DMS 273 (cell line): ENCODE results near the gene EP400.

Experiments used
- DNase-seq: peaks from one replicate; lab custom pipeline; 2025; ENCODE audit not compliant: unreplicated experiment; lab: John Stamatoyannopoulos, UW

Gene EP400, protein sequence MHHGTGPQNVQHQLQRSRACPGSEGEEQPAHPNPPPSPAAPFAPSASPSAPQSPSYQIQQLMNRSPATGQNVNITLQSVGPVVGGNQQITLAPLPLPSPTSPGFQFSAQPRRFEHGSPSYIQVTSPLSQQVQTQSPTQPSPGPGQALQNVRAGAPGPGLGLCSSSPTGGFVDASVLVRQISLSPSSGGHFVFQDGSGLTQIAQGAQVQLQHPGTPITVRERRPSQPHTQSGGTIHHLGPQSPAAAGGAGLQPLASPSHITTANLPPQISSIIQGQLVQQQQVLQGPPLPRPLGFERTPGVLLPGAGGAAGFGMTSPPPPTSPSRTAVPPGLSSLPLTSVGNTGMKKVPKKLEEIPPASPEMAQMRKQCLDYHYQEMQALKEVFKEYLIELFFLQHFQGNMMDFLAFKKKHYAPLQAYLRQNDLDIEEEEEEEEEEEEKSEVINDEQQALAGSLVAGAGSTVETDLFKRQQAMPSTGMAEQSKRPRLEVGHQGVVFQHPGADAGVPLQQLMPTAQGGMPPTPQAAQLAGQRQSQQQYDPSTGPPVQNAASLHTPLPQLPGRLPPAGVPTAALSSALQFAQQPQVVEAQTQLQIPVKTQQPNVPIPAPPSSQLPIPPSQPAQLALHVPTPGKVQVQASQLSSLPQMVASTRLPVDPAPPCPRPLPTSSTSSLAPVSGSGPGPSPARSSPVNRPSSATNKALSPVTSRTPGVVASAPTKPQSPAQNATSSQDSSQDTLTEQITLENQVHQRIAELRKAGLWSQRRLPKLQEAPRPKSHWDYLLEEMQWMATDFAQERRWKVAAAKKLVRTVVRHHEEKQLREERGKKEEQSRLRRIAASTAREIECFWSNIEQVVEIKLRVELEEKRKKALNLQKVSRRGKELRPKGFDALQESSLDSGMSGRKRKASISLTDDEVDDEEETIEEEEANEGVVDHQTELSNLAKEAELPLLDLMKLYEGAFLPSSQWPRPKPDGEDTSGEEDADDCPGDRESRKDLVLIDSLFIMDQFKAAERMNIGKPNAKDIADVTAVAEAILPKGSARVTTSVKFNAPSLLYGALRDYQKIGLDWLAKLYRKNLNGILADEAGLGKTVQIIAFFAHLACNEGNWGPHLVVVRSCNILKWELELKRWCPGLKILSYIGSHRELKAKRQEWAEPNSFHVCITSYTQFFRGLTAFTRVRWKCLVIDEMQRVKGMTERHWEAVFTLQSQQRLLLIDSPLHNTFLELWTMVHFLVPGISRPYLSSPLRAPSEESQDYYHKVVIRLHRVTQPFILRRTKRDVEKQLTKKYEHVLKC (N-terminal part only)

DNA sequence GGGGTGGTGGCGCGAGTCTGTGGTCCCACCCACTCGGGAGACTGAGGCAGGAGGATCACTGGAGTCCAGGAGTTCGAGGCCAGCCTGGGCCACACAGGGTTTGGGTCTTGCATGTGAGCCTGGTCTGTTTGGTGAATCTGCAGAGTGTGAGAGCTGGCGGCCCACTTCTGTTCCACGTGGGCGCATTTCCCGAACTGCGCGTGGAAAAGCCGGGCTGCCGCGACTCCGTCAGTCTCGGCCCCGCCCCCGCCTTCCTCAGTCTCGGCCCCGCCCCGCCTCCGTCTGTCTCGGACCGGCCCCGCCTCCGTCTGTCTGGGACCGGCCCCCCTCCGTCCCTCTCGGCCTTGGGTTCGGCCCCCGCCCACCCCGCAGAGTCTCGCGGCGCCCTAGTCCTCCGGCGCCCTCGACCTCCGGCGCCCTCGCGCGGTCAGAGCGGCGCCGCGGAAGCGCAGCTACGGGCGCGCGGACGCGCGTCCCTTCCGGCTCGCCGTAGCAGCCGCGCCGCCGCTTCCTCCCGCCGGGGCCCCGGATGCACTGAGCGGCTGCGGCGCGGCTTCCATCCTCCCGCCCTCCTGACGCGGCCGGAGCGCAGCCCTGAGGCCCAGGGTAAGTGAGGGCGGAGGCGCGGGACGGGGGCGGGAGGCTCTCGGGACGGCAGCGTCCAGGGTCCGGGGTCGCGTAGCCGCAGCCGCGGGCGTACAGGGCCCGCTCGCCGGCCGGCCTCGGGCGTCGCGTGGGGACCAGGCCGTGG is at the start of gene EP400:
EP400 (plus strand) TSS at position 512 of the 751 bp plus-strand sequence. CDS start 10,678 bp downstream, outside the sequence.
- peak; percentile 96 for DNase-seq

DNA sequence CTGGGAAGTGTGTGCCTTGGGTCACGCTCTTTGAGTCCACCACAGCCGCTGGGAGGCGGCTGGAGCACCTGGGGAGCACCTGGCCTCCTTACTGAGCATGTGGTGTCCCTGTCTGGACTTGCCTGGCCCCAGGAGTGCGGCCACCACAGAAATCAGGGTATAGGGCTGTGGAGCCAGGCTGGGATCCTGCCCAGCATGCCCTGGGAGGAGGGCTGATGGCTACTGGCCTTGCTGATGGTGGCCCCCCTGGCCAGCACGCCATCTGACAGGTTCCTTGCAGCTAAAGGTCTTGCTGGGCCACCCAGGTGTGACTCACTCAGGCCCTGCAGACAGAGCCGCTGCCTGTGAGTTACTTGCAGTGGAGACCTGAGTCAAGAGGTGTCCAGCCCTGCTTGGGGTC is 49.3 kb upstream of the EP400 start:
- DNase-seq: no peak

DNA sequence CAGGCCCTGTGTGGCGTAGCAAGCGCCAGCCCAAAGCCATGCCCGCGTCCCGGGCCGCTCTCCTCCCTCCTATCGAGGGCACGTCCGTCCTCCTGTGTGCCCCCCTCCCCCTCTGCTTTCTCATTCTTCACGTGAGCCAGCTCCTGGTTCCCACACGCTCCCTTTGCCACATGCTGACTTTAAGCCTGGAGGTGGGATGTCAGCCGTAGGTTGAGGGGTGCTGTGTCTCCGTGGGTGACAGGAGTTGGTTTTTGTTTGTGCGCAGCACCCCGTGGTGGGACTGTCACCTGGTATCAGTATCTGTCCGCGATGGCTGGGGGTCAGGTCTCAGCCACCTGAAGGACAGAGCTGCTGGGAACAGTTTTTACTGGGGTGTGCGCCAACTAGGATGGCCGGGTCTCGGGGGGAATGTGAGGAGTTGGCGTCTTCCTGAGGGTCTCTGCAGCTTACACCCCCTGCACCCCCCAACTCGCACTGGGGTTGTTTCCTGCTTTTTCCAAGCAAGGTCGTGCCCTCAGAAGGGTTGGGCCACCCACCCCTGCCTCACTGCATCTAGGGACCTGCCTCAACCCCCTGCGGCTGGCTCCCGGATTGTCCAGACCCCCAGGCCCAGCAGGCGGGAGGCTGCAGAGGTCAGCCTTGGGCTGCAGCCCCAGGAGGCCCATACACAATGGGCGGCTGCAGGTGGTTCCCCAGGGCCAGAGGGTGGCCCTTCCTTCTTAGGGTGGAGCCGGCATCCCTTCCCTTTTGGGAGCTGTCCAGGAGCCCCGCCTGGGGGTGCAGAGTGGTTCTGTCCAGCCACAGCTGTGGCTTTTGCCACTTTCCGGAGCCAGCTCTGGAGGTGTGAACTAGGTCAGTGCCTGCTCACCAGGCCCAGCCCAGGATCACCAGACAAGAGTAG is 48.1 kb upstream of the EP400 start:
- DNase-seq: no peak

DNA sequence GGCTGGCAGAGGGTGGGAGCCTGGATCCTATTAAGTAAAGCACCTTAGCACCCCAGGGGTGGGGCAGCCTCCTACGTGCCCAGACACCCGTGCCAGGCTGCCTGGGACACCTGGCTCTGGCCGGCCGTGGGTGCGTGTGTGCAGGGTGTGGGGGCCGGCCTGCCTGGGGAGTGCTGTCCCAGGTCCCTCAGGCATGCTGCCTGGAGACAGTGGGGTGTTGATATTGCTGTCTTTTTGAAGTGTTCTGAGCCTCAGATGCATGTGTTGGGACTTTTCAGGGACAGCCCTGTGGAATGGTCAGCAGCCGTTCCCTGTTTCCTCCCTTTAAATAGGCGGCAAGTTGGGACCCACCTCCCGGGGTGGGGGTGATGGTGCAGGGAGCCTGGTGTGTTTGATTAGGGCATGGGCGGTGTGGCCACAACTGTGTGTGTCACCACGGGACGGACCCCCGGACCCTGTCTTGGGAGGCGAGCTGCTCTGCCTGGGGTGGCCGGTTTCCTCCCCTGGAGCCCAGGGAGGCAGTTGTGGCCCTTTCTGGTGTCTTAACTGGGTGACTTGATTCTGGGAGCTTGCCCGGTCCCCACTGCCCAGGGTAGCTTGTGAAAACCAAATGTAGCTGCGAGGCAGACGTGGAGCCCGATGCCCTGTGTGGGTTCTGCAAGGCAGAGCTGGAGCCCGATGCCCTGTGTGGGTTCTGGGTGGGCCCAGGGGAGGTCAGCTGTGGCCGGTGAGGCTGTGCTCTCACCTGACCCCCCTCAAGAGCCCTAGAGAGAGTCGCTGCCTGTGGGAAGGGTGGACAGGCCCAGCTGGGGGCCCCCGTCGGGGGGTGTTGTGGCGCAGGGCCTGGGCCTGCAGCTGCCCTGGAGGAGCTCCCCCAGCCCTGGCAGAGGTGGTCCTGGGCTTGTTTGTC is 47.2 kb upstream of the EP400 start:
- DNase-seq: no peak

DNA sequence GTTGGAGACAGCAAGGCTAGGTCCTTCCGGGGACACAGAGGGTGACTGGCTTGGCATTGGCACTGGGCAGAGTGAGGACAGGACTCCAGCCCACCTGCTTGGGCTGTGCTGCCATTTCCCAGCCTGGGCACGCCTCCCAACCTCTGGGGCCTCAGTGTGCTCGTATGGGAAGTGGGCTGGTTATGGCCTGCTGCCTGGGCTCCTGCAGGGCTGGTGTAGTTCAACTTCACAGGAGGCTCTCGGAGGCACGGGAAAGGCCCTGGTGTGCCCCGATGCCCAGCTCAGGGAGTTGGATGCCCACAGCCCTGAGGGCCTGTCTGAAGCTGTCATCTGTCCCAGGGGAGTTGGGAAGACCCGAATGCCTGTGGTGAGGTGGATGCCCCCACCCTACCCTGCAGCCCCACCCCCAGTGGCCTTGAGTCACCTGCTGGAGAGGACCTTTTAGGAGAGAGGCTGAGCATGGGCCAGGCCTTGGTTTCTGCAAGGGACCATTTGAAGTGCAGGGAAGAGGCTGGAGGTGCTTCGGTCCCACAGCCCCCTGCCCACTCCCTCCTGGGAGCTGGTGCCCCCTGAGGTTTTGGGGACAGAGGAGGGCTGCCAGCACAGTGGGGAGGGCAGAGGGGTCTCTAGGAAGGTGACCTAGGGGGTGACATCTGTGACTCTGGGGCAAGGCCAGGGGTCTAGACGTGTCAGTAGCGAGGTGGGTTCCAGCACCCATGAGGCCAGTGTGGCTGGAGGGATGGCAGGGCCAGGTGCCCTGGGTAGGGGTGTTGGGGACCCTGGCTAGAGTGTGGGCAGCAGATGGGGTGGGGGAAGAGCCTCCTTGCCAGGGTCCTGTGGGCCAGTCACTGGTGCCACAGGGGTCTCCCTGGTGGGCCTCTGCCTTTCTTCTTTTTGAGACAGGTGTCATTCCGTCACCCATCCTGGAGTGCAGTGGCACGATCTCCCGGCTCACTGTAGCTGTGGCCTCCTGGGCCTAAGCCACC is 46.2 kb upstream of the EP400 start:
- no peak for DNase-seq

DNA sequence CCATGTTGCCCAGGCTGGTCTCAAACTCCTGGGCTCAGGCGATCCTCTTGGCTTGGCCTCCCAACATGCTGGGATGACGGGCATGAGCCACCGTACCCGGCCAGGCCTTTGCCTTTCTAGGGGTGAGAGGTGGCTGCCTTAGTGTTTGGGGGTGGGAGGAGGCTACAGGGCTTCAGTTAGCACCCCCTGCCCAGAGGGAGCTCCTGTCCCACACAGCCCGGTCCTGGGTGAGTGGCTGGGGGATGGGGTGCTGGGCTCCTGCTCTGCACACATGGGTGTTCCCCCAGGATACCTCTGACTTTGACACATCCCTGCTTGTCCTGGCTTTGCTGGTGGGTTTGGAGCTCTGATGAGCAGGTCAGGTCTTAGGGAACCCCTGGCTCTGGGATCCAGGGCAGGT is 45.4 kb upstream of the EP400 start:
- DNase-seq: no peak

DNA sequence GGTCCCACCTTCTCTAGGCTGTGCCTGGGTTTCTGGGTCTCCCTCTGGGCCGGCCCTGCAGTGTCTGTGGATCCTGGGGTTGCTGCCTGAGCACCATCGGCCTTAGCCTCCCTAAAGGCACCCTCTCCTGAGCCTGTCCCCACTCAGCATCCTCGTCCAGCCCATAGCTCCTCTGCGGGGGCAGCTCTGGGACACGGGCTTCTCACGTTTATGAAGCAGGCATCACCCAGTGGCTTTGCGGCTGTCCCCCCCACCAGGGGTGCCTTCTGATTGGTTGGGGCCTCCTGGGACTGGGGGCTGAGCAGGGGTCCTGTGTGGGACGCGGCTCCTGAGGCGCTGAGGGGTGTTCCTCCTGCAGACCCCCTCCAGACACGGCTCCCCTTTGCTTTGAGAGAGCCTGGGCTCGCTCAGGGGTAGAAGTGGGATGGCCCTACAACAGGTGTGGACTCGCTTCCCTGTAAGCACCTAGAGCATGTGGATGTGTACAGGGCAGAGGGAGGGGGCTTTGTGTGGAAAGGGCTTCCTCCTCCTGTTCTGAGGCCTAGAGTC is 44.6 kb upstream of the EP400 start:
- no peak for DNase-seq

DNA sequence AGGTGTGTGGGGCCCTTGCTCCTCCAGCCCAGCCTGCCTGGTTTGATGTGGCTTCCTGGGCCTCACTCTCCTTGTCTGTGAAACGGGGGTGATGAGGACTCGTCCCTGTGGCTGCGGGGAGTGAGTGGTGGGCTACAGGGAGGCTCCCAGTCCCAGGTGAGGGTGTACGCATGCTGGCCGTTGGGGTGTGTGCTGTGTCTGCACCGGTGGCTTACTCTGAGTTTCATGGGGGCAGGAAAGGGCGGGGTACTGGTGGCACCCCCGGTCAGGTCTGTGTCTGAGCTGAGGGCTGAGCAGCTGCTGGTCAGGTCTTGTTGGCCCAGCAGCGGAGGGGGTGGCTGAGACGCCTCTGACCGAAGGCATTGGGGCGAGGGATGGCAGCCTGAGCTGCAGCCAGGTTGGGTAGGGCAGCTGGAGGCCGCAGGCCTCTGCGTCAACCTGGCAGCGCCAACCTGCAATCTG is 44.1 kb upstream of the EP400 start:
- DNase-seq: no peak

DNA sequence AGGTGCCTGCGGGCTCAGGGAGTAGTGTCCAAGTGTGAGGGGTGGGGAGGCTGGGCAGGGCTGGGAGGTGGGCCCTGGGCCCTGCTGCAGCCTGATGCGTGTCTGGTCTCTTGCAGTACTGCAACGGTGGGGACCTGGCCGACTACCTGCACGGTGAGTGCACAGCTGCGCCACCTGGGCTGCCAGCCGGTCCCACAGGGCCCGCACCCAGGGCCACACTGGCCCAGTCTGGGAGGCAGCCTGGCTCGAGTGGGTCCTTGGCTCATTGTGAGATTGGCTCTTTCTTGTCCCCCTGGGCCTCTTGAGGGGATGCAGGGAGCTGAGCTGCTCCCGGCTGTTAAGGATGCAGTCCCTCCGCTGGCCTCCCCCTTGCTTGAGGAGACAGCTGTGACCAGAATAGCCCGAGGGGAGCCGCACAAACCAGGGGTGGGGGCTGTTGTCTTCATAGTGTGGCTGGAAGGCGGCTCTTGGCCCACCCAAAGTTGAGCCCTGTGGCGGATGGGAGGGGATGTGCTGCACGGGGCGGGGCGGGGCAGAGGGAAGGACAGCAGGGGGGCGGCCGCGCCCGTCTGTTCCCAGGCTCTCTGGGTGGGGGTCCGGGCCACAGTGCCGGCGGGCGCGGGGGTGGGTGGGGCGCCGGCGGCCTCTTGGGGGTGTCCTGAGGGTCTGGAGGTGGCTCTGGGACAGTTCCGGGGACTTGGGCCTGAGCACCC is 42.2 kb upstream of the EP400 start:
- DNase-seq: no peak

DNA sequence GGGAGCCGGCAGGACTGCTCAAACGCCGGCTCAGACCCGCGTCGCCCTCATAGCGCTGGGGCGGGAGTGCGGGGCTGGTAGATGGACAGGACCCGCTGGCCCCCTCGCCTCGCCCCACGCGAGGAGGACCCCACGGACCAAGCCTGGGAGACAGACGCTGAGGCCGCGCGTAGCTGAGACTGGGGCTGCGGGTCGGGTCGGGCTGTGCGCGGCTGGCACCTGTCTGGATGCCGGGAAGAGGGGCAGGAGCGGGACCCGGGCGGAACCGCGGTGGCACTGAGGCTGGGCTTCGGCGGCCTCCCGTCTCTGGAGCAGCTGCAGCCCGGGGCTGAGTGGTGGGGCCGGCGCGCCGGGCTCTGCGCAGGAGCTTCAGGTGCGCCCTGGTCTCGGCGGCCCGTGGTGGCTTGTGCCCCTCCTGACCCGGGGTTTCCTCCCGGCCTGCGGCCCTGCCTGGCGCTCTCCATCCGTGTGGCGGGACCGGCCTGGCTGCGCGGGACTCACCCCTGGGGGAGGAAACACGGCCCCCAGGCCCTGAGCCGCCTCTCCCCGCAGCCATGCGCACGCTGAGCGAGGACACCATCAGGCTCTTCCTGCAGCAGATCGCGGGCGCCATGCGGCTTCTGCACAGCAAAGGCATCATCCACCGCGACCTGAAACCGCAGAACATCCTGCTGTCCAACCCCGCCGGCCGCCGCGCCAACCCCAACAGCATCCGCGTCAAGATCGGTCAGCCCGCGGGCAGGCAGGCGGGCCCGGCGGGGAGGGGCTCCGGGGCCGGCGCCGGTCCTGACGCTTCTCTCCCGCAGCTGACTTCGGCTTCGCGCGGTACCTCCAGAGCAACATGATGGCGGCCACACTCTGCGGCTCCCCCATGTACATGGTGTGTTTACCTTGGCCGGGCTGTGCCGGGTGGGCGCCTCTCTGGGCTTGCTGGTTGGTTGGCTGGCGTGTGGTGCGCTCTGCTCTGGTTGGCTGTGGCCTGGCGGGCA is 41.4 kb upstream of the EP400 start:
- no peak for DNase-seq

DNA sequence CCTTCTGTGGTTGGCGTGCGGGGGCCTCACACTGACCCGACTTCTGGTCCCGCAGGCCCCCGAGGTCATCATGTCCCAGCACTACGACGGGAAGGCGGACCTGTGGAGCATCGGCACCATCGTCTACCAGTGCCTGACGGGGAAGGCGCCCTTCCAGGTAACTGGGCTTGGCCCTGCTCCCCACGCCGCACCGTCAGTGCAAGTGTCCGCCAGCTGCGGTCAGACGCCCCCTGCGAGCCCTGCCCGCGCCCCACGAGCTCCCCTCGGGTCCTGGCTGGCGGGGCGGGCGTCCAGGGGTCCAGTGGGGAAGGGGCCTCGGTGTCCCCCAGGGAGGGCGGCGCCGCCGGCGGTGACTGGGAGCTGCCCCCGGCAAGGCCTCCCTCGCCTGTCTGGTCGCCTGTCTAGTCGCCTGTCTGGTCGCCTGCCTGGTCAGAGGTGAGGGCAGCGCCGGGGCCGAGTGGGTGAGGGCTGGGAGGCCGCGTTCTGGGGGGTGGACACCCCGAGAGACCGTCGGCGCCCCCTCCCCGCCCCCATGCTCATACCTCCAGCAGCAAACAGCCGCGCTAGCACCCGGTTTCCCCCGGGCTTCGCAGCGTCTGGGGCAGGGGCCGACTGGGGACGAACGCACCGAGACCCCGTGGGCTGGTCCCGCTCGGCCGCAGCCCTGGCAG is 40.5 kb upstream of the EP400 start:
- DNase-seq: no peak

DNA sequence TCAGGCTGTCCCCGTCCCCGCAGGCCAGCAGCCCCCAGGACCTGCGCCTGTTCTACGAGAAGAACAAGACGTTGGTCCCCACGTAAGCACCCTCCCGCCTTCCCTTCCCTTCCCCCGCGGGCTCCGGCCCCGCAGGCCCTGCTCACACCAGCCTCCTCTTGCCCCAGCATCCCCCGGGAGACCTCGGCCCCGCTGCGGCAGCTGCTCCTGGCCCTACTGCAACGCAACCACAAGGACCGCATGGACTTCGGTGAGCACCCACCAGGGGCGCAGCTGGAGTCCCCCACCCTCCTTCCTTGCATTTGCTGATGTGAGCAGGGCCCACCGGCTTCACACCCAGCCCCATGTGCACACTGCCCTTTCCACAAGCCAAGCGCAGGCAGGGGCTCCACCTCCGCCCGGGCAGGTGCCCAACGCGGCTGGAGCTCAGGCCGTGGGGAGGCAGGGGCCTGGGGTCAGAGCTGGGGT is 40.0 kb upstream of the EP400 start:
- DNase-seq: no peak

DNA sequence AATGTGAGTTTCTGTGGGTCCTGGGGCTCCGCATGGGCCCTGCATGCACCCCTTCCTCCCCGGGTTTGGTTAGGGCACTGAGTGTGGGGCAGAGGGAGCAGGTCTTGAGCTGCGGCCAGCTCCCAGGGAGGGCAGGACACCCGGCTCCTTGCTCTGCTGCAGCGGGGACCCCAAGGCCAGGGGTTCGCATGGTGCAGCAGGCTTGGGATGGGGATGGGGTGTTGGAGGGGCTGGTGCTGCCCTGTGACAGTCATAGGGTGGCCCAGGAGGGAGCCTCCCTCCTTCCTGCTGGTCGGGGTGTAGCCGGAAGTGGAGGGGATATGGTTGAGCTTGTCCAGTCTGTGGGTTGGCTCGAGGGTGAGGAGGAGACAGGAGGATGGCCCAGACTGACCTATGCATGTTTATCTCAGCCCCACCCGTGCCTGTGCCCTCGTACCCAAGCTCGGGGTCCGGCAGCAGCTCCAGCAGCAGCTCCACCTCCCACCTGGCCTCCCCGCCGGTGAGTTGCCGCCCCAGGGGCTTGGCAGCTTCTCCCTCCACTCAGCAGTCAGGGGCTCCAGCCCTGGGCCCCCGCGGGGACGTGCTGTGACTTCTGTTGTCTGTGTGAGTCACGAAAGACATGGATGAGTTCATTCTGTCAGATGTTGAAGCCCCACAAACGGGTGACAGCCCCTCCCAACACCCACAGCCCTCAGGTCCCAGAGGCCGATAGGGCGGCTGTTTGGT is 39.3 kb upstream of the EP400 start:
- no peak for DNase-seq
